Endothelial cell of umbilical vein (primary cell): Measurements from ENCODE around the gene SDHA. TPM values are rescaled to one million over a fixed set of nuclear protein-coding genes. Genes with fewer than 3 reads are reported as not detected.

Source experiments
- BruUV-seq: library from RNA; stranded (reverse); fragments of 400-500 nt; replicated peaks from 2 replicates; lab custom pipeline; 2021; lab: Mats Ljungman, UMichigan
- CTCF ChIA-PET: fragments of 300-600, 350-600 bp; sonication (Branson Sonifier 250); formaldehyde crosslinking; loops from one replicate; lab custom pipeline; 2021; ENCODE audit warnings: antibody characterized with exemption, inconsistent platforms; lab: Charles Lee
- POLR2A ChIA-PET: fragments of 300-600, 350-600 bp; sonication (Branson Sonifier 250); formaldehyde crosslinking; loops from one replicate; lab custom pipeline; 2021; ENCODE audit warnings: antibody characterized with exemption, inconsistent platforms; lab: Charles Lee
- DNase-seq: peaks from one replicate; pipeline ENCODE4 v3.0.0-alpha.2; 2011; ENCODE audit warnings: low read depth, low spot score
- FAIRE-seq: peaks from 2 replicates; lab custom pipeline; 2011; peaks lifted over from hg19 to GRCh38; lab: Jason Lieb, UNC
- H2AFZ ChIP-seq: 2 replicates; pipeline ENCODE4 v1.6.0; 2012; ENCODE audit warnings: low read depth, low read length, control low read depth, inconsistent platforms
- H3K27ac ChIP-seq: 2 replicates; pipeline ENCODE4 v1.5.1; 2011; ENCODE audit warnings: low read depth, mild to moderate bottlenecking, control low read depth, low read length, moderate library complexity; ENCODE audit not compliant: insufficient read depth
- H3K27me3 ChIP-seq, 2 experiments: 2 replicates each; pipeline versions ENCODE4 v1.6.0 to v1.6.1; 2011; ENCODE audit warnings: low read length in 2 of 2, mixed read lengths in 1 of 2; ENCODE audit not compliant: control insufficient read depth in 2 of 2, insufficient read depth in 2 of 2
- H3K36me3 ChIP-seq, 2 experiments: 2 replicates in 1 of 2; 3 replicates in 1 of 2; pipeline ENCODE4 v1.5.1; 2011; ENCODE audit warnings: low read length in 2 of 2, mild to moderate bottlenecking in 1 of 2, moderate library complexity in 1 of 2; ENCODE audit not compliant: control insufficient read depth in 2 of 2, insufficient read depth in 2 of 2; ENCODE audit errors: extremely low read depth in 1 of 2
- H3K4me1 ChIP-seq: 3 replicates; pipeline ENCODE4 v1.5.1; 2011; ENCODE audit warnings: mild to moderate bottlenecking, low read length; ENCODE audit not compliant: control insufficient read depth, insufficient read depth; ENCODE audit errors: extremely low read depth
- H3K4me2 ChIP-seq: 2 replicates; pipeline ENCODE4 v1.6.1; 2011; ENCODE audit warnings: low read length, control low read depth, mixed read lengths; ENCODE audit not compliant: insufficient read depth
- H3K4me3 ChIP-seq, 3 experiments: fragments of 200-600 bp in 1 of 3; sonication (generic), shearing (Covaris generic) in 1 of 3; replicated peaks in 1 of 3; 2 replicates each; pipeline ENCODE4 v1.5.1; 2011 to 2016; ENCODE audit warnings: control low read depth in 3 of 3, low read length in 3 of 3, mild to moderate bottlenecking in 2 of 3, inconsistent platforms in 1 of 3, low read depth in 1 of 3, moderate library complexity in 1 of 3; ENCODE audit not compliant: insufficient read depth in 1 of 3
- H3K79me2 ChIP-seq: 2 replicates; pipeline ENCODE4 v1.6.0; 2012; ENCODE audit warnings: low read length, inconsistent platforms; ENCODE audit not compliant: control insufficient read depth, insufficient read depth
- H3K9ac ChIP-seq: replicated peaks from 2 replicates; pipeline ENCODE3; 2011; ENCODE audit warnings: low read length, control low read depth; ENCODE audit not compliant: insufficient read depth; ENCODE audit errors: extremely low read depth
- H3K9me1 ChIP-seq: replicated peaks from 3 replicates; pipeline ENCODE4 v1.6.0; 2011; ENCODE audit warnings: mild to moderate bottlenecking, low read length; ENCODE audit not compliant: control insufficient read depth, insufficient read depth; ENCODE audit errors: extremely low read depth
- H3K9me3 ChIP-seq: replicated peaks from 2 replicates; pipeline ENCODE4 v1.5.1; 2012; ENCODE audit warnings: low read length, inconsistent platforms; ENCODE audit not compliant: control insufficient read depth, insufficient read depth
- H4K20me1 ChIP-seq: replicated peaks from 2 replicates; pipeline ENCODE3; 2011; ENCODE audit warnings: mild to moderate bottlenecking, low read length; ENCODE audit not compliant: control insufficient read depth, insufficient read depth; ENCODE audit errors: extremely low read depth
- EZH2 ChIP-seq: IDR thresholded peaks from 2 replicates; pipeline ENCODE4 v1.6.1; 2012; ENCODE audit warnings: borderline replicate concordance, low read depth, mild to moderate bottlenecking, moderate library complexity, low read length, inconsistent platforms; ENCODE audit not compliant: severe bottlenecking
- FOS ChIP-seq: IDR thresholded peaks from 2 replicates; pipeline ENCODE4 v1.6.1; 2011; ENCODE audit warnings: mild to moderate bottlenecking, low read length, moderate library complexity, borderline replicate concordance; ENCODE audit not compliant: insufficient read depth
- GATA2 ChIP-seq: IDR thresholded peaks from 2 replicates; pipeline ENCODE4 v1.7.0; 2011; ENCODE audit warnings: low read depth, mild to moderate bottlenecking, moderate library complexity, mixed read lengths, low read length; ENCODE audit not compliant: insufficient read length, insufficient read depth
- JUN ChIP-seq: IDR thresholded peaks from 2 replicates; pipeline ENCODE4 v1.6.1; 2011; ENCODE audit warnings: borderline replicate concordance, low read depth; ENCODE audit not compliant: insufficient read length, insufficient read depth
- MYC ChIP-seq: IDR thresholded peaks from one replicate; pipeline ENCODE4 v1.6.1; 2011; ENCODE audit warnings: mild to moderate bottlenecking, low read depth, low read length
- POLR2A ChIP-seq: IDR thresholded peaks from 2 replicates; pipeline ENCODE4 v1.6.1; 2012; ENCODE audit warnings: low read depth, mild to moderate bottlenecking, control low read depth, low read length
- POLR2AphosphoS5 ChIP-seq: IDR thresholded peaks from 2 replicates; pipeline ENCODE4 v1.6.1; 2012; ENCODE audit warnings: low read depth, mild to moderate bottlenecking, control low read depth, low read length, moderate library complexity; ENCODE audit not compliant: insufficient read depth
- dilution Hi-C: fragments of 300-500 bp; cut with MboI; formaldehyde crosslinking; loops from one replicate; pipeline ENCODE4 v1.15.0; 2019; ENCODE audit warnings: low sequenced_read_pairs; ENCODE audit not compliant: extremely low pct_ligation_motif_present
- intact Hi-C: fragments of 100-400 bp; cut with micrococcal nuclease; formaldehyde crosslinking; loops from one replicate; pipeline ENCODE4 v1.10.0; 2022
- polyA plus RNA-seq, 4 experiments: library from polyadenylated mRNA; depleted of rRNA in 3 of 4; stranded (reverse) in 3 of 4; unstranded in 1 of 4; fragments of >200 nt; gene quantifications; 2 replicates each; pipeline versions ENCODE4 v1.2.1 to v1.2.3, GENCODE V29; 2011 to 2012; ENCODE audit warnings: missing spikeins in 1 of 4
- total RNA-seq: library from RNA; stranded (reverse); gene quantifications from 2 replicates; pipeline ENCODE4 v1.2.3, GENCODE V29; 2021
- TF ChIP-seq, protein P1 (sequence below), 2 donors: IDR thresholded peaks; 1 replicate in 1 of 2; 2 replicates in 1 of 2; pipeline ENCODE4 v1.5.1; 2011; ENCODE audit warnings: low read length in 2 of 2, mild to moderate bottlenecking in 2 of 2, moderate library complexity in 2 of 2, control low read depth in 1 of 2, inconsistent platforms in 1 of 2, low read depth in 1 of 2; ENCODE audit not compliant: insufficient read depth in 1 of 2; ENCODE audit errors: extremely low read depth in 1 of 2
- TF ChIP-seq, protein P2 (sequence below): IDR thresholded peaks from 2 replicates; pipeline ENCODE4 v1.6.1; 2011; ENCODE audit not compliant: insufficient read depth, insufficient read length

The SDHA gene
- total and polyA plus RNA-seq, 2 donors (not counting 3 experiments of a cell fraction or from before 2014, with no cell fraction given) = 121 to 153 TPM

DNA sequence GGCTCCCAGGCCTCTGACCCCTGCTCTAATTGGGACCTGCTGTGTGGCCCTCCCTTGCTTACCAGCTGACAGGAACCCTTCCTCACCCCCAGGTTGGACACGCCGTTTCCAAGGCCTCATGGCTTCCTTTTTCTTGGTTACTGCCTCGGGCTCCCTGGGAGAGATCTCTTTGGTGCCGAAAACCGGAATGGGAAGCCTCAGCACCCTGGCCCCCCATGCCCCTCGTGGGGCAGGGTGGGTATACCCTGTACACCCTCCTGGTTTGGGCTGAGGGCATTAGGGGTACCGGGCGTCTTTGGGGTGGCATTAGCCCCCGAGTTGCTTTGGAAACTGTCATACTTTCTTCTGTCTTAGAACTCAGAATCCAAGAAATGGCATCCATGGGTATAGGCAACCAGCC is 37.0 kb upstream of the SDHA start:
- POLR2A ChIA-PET = no interaction called here
- no TSS peak for BruUV-seq
- TF ChIP-seq JUN (no peak), GATA2 (no peak), EZH2 (no peak), FOS (no peak), MYC (no peak), POLR2A (no peak), POLR2AphosphoS5 (no peak)
- TF ChIP-seq, protein P1, sequence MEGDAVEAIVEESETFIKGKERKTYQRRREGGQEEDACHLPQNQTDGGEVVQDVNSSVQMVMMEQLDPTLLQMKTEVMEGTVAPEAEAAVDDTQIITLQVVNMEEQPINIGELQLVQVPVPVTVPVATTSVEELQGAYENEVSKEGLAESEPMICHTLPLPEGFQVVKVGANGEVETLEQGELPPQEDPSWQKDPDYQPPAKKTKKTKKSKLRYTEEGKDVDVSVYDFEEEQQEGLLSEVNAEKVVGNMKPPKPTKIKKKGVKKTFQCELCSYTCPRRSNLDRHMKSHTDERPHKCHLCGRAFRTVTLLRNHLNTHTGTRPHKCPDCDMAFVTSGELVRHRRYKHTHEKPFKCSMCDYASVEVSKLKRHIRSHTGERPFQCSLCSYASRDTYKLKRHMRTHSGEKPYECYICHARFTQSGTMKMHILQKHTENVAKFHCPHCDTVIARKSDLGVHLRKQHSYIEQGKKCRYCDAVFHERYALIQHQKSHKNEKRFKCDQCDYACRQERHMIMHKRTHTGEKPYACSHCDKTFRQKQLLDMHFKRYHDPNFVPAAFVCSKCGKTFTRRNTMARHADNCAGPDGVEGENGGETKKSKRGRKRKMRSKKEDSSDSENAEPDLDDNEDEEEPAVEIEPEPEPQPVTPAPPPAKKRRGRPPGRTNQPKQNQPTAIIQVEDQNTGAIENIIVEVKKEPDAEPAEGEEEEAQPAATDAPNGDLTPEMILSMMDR (IDR thresholded peaks at IDR 0.05; ENCODE audit: extremely low read depth in 1 of 2, insufficient read depth in 1 of 2, low read depth in 1 of 2, low read length in 2 of 2) = no peak
- TF ChIP-seq, protein P2, sequence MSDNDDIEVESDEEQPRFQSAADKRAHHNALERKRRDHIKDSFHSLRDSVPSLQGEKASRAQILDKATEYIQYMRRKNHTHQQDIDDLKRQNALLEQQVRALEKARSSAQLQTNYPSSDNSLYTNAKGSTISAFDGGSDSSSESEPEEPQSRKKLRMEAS = no peak
- H3K27ac ChIP-seq = no peak overlapping the region
- dilution Hi-C loops = no loop called here
- intact Hi-C loops = no loop called here
- H3K27me3 ChIP-seq = peaks cover 8 to 10% of the 10 kb centered on the region in 2 experiments
- H3K36me3 ChIP-seq = no peaks in the 10 kb centered on the region
- H3K79me2 ChIP-seq = no peaks in the 10 kb centered on the region
- CTCF ChIA-PET = interaction anchor here (1.4 kb wide), 1 partner anchor 8 kb away, joined by 11 read pairs; no protein-coding TSS in a partner anchor
- FAIRE-seq (no peak), DNase-seq (no peak)
- no peaks in the 10 kb centered on the region for H4K20me1 ChIP-seq
- H3K9me1 ChIP-seq = no peaks in the 10 kb centered on the region
- H2AFZ ChIP-seq = no peak overlapping the region
- no peak overlapping the region for H3K4me3 ChIP-seq
- no peaks in the 10 kb centered on the region for H3K4me1 ChIP-seq
- no peaks in the 10 kb centered on the region for H3K9me3 ChIP-seq
- no peak overlapping the region for H3K4me2 ChIP-seq
- H3K9ac ChIP-seq = no peak overlapping the region
